Activated CD8-positive, alpha-beta T cell treated with anti-CD3 and anti-CD28 coated beads for 36 hours (primary cell): ENCODE measurements around the gene SIGLEC6. TPM values are rescaled to one million over a fixed set of nuclear protein-coding genes. Genes with fewer than 3 reads are reported as not detected.
A peak's percentile ranks its signal among the peaks of the same experiment; 100 is the strongest.

Experiments
- ATAC-seq: fragments of 200-7000 bp; cut with Tn5 transposase; one replicate; pipeline ENCODE4 v1.10.0; 2021; ENCODE audit warnings: mild to moderate bottlenecking, moderate library complexity
- CTCF ChIA-PET: fragments of 350-600 bp; sonication (Branson Sonifier 250); formaldehyde crosslinking; loops from one replicate; lab custom pipeline; 2021; ENCODE audit warnings: antibody characterized with exemption; lab: Charles Lee
- POLR2A ChIA-PET: fragments of 350-600 bp; sonication (Branson Sonifier 250); formaldehyde crosslinking; loops from one replicate; lab custom pipeline; 2021; ENCODE audit warnings: antibody characterized with exemption; lab: Charles Lee
- DNase-seq: peaks from one replicate; pipeline ENCODE4 v3.0.0-alpha.2; 2020
- H3K27ac Mint-ChIP-seq: one replicate; pipeline ENCODE4 v1.8.0; 2021; ENCODE audit warnings: mild to moderate bottlenecking, mixed read lengths
- H3K27me3 Mint-ChIP-seq: one replicate; pipeline ENCODE4 v1.8.0; 2021; ENCODE audit warnings: mixed read lengths
- H3K36me3 Mint-ChIP-seq: one replicate; pipeline ENCODE4 v1.8.0; 2021; ENCODE audit warnings: low read depth, mixed read lengths
- H3K4me1 Mint-ChIP-seq: one replicate; pipeline ENCODE4 v1.8.0; 2021; ENCODE audit warnings: low read depth, mixed read lengths
- H3K4me3 Mint-ChIP-seq: one replicate; pipeline ENCODE4 v1.8.0; 2021; ENCODE audit warnings: mild to moderate bottlenecking, moderate library complexity, mixed read lengths
- H3K9me3 Mint-ChIP-seq: one replicate; pipeline ENCODE4 v1.8.0; 2021; ENCODE audit warnings: mixed read lengths
- CTCF ChIP-seq: fragments of 200-600 bp; IDR thresholded peaks from one replicate; pipeline ENCODE4 v1.8.0; 2022; ENCODE audit warnings: antibody characterized with exemption, mild to moderate bottlenecking
- intact Hi-C: fragments of 100-400 bp; cut with micrococcal nuclease; formaldehyde crosslinking; loops from one replicate; pipeline ENCODE4 v1.10.0; 2022
- total RNA-seq, 2 experiments: library from RNA; stranded (reverse); gene quantifications; one replicate each; pipeline ENCODE4 v1.2.3, GENCODE V29; 2021

The SIGLEC6 gene
- total RNA-seq, 2 experiments from 2014 or later = not detected

DNA sequence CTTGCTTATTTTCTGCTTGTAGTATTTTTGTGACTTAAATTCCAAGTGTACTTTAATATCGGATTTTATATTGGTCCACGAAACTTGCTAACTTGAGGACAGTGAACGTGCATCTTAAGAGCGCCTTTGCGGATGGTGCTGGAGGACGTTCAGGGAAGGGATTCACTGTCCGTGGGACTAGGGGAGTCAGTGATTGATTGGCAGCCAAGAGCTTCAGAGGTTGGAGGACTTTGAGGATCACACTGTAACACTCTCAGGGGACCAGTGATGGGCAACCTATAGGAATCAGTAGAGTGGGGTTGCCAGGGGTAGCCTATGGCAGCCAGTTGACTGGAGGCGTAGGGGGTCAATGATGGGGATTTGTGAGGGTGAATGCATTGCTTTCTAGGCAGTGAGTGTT, 40.1 kb upstream of the SIGLEC6 start:
- ChIA-PET CTCF (no interaction called here), POLR2A (no interaction called here)
- H3K27ac Mint-ChIP-seq = peak overlapping the region; percentile 91
- intact Hi-C loops = no loop called here
- TF ChIP-seq CTCF = no peak
- H3K4me3 Mint-ChIP-seq = peak overlapping the region; percentile 90
- peaks cover 26% of the 10 kb centered on the region for H3K4me1 Mint-ChIP-seq
- no peaks in the 10 kb centered on the region for H3K27me3 Mint-ChIP-seq
- ATAC-seq (no peak), DNase-seq (no peak)
- H3K36me3 Mint-ChIP-seq = peaks cover 18% of the 10 kb centered on the region
- H3K9me3 Mint-ChIP-seq = no peaks in the 10 kb centered on the region

GRCh38 chr19:51570962-51571575, 39.6 kb upstream of the SIGLEC6 start, which contains the start of gene ZNF175:
Gene ZNF175, plus strand, starts transcription at chr19:51571283. Its CDS starts 2,047 bp downstream, at chr19:51573330.
- H3K4me1 Mint-ChIP-seq = peaks cover 26% of the 10 kb centered on the region
- H3K36me3 Mint-ChIP-seq = peaks cover 16% of the 10 kb centered on the region
- CTCF ChIA-PET = no interaction called here
- no peaks in the 10 kb centered on the region for H3K27me3 Mint-ChIP-seq
- POLR2A ChIA-PET = no interaction called here
- peak; percentile 89 for DNase-seq
- no peaks in the 10 kb centered on the region for H3K9me3 Mint-ChIP-seq
- H3K27ac Mint-ChIP-seq = peak within 1 kb of the TSS; percentile 91
- H3K4me3 Mint-ChIP-seq = peak within 1 kb of the TSS; percentile 90
- peak; percentile 97 for ATAC-seq
- intact Hi-C loops = no loop called here
- TF ChIP-seq CTCF = no peak

GRCh38 chr19:51568456-51568855, 37.0 kb upstream of the SIGLEC6 start:
- no peak for TF ChIP-seq CTCF
- Mint-ChIP-seq H3K9me3 (no peaks in the 10 kb centered on the region), H3K4me1 (peaks cover 23% of the 10 kb centered on the region), H3K36me3 (peaks cover 9% of the 10 kb centered on the region), H3K27ac (no peak overlapping the region), H3K27me3 (peaks cover 12% of the 10 kb centered on the region), H3K4me3 (no peak overlapping the region)
- ChIA-PET POLR2A (no interaction called here), CTCF (no interaction called here)
- intact Hi-C loops = no loop called here
- no peak for ATAC-seq
- no peak for DNase-seq

GRCh38 chr19:51567583-51567982, 36.1 kb upstream of the SIGLEC6 start:
- ChIA-PET CTCF (interaction anchor here (0.6 kb wide), 1 partner anchor 13 kb away, joined by 3 read pairs; no protein-coding TSS in a partner anchor), POLR2A (no interaction called here)
- Mint-ChIP-seq H3K27me3 (peaks cover 14% of the 10 kb centered on the region), H3K4me3 (no peak overlapping the region), H3K4me1 (peaks cover 17% of the 10 kb centered on the region), H3K36me3 (peaks cover 2% of the 10 kb centered on the region), H3K27ac (no peak overlapping the region), H3K9me3 (no peaks in the 10 kb centered on the region)
- DNase-seq (no peak), ATAC-seq (no peak)
- intact Hi-C loops = no loop called here
- no peak for TF ChIP-seq CTCF

- Mint-ChIP-seq H3K4me3 (no peak overlapping the region), H3K9me3 (no peaks in the 10 kb centered on the region)
- POLR2A ChIA-PET = no interaction called here
These were observed 35.1 kb upstream of the SIGLEC6 start for GRCh38 chr19:51566489-51567100.

More at GRCh38 chr19:51566489-51567100, 35.1 kb upstream of the SIGLEC6 start:
- H3K27ac Mint-ChIP-seq = no peak overlapping the region
- H3K4me1 Mint-ChIP-seq = peaks cover 7% of the 10 kb centered on the region
- peaks cover 17% of the 10 kb centered on the region for H3K27me3 Mint-ChIP-seq
- DNase-seq (no peak), ATAC-seq (no peak)
- intact Hi-C loops = no loop called here
- no peaks in the 10 kb centered on the region for H3K36me3 Mint-ChIP-seq
- TF ChIP-seq CTCF = no peak
- CTCF ChIA-PET = interaction anchor here (0.6 to 0.7 kb wide), 2 partner anchors 12 to 94 kb away, joined by 3 read pairs; no protein-coding TSS in a partner anchor
